NB4 (cell line): ENCODE measurements around the gene LTB4R2.

Source experiments
- POLR2A ChIP-seq: IDR thresholded peaks from 2 replicates; pipeline ENCODE4 v1.6.1; 2011; ENCODE audit warnings: mild to moderate bottlenecking; ENCODE audit not compliant: insufficient read length; ENCODE audit errors: extremely low read depth
- TF ChIP-seq, protein P1 (sequence below): IDR thresholded peaks from one replicate; pipeline ENCODE4 v1.5.1; 2012; ENCODE audit warnings: low read depth, low read length

DNA sequence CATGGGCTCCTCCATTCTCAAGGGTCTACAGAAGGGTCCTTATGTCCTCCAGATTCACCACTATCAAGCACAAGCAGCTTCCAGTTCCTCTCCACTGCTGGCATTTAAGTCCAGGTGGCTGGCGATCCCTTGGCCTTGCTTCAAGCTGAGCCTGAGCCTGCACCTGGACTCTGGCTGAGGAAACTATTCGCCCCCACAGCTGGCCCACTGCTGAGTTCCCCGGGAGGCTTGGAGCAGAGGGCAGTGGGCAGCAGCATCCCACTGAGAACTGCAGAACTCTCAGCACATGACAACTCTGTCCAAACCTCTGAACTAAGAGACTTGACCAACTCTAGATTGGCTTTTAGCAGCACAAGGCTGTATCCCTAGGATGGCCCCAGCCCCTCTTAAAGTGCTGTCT, 27.2 kb upstream of the LTB4R2 start:
- TF ChIP-seq, protein P1, sequence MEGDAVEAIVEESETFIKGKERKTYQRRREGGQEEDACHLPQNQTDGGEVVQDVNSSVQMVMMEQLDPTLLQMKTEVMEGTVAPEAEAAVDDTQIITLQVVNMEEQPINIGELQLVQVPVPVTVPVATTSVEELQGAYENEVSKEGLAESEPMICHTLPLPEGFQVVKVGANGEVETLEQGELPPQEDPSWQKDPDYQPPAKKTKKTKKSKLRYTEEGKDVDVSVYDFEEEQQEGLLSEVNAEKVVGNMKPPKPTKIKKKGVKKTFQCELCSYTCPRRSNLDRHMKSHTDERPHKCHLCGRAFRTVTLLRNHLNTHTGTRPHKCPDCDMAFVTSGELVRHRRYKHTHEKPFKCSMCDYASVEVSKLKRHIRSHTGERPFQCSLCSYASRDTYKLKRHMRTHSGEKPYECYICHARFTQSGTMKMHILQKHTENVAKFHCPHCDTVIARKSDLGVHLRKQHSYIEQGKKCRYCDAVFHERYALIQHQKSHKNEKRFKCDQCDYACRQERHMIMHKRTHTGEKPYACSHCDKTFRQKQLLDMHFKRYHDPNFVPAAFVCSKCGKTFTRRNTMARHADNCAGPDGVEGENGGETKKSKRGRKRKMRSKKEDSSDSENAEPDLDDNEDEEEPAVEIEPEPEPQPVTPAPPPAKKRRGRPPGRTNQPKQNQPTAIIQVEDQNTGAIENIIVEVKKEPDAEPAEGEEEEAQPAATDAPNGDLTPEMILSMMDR = no peak
- TF ChIP-seq POLR2A = no peak
